Nephron (organoid): ENCODE measurements around the gene RANBP10.

Experiments used
- H3K27ac Mint-ChIP-seq, 3 experiments: 2 replicates each; pipeline ENCODE4 v1.8.0; 2020; ENCODE audit warnings: mixed read lengths in 3 of 3, mild to moderate bottlenecking in 2 of 3, moderate library complexity in 1 of 3
- H3K27me3 Mint-ChIP-seq: 2 replicates; pipeline ENCODE4 v1.8.0; 2021; ENCODE audit warnings: low read depth, mild to moderate bottlenecking, moderate library complexity, mixed read lengths
- H3K36me3 Mint-ChIP-seq: 2 replicates; pipeline ENCODE4 v1.8.0; 2020; ENCODE audit warnings: low read depth, mixed read lengths
- H3K4me1 Mint-ChIP-seq: 2 replicates; pipeline ENCODE4 v1.8.0; 2020; ENCODE audit warnings: mixed read lengths
- H3K4me3 Mint-ChIP-seq, 3 experiments: 2 replicates each; pipeline ENCODE4 v1.8.0; 2020; ENCODE audit warnings: mild to moderate bottlenecking in 3 of 3, mixed read lengths in 3 of 3, moderate library complexity in 2 of 3
- H3K9me3 Mint-ChIP-seq: 2 replicates; pipeline ENCODE4 v1.8.0; 2020; ENCODE audit warnings: mixed read lengths
- TF ChIP-seq, protein P1 (sequence below), 3 experiments: fragments of 200-600 bp; sonication (generic); IDR thresholded peaks; one replicate each; pipeline ENCODE4 v1.5.0; 2021; ENCODE audit warnings: antibody characterized with exemption in 3 of 3; ENCODE audit not compliant: unreplicated experiment in 3 of 3

Gene RANBP10

DNA sequence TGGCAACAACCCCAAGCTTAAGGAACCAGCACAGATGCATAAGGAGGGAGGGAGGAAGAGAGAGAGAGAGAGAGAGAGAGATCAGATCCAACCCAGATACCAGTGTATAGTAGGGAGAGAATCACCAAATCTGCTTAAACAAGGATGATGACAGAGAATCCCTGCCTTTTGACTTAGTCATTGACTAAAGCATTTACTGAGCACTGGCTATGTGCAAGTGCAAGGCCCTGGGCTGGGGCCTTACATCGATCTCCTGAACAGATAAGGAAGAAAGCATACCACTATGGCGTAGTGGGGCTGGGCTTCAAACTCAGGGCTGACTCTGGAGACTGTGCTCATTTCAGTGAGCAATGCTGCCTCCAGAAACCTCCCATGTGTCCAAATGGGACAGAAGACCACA lies 16.2 kb upstream of the RANBP10 start:
- TF ChIP-seq, protein P1, sequence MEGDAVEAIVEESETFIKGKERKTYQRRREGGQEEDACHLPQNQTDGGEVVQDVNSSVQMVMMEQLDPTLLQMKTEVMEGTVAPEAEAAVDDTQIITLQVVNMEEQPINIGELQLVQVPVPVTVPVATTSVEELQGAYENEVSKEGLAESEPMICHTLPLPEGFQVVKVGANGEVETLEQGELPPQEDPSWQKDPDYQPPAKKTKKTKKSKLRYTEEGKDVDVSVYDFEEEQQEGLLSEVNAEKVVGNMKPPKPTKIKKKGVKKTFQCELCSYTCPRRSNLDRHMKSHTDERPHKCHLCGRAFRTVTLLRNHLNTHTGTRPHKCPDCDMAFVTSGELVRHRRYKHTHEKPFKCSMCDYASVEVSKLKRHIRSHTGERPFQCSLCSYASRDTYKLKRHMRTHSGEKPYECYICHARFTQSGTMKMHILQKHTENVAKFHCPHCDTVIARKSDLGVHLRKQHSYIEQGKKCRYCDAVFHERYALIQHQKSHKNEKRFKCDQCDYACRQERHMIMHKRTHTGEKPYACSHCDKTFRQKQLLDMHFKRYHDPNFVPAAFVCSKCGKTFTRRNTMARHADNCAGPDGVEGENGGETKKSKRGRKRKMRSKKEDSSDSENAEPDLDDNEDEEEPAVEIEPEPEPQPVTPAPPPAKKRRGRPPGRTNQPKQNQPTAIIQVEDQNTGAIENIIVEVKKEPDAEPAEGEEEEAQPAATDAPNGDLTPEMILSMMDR (IDR thresholded peaks at IDR 0.05; ENCODE audit: unreplicated experiment in 3 of 3): no peak
- Mint-ChIP-seq H3K4me1 (no peaks in the 10 kb centered on the region), H3K36me3 (peaks cover 12% of the 10 kb centered on the region), H3K4me3 (no peak overlapping the region), H3K27me3 (no peaks in the 10 kb centered on the region), H3K9me3 (no peaks in the 10 kb centered on the region), H3K27ac (no peak overlapping the region)

DNA sequence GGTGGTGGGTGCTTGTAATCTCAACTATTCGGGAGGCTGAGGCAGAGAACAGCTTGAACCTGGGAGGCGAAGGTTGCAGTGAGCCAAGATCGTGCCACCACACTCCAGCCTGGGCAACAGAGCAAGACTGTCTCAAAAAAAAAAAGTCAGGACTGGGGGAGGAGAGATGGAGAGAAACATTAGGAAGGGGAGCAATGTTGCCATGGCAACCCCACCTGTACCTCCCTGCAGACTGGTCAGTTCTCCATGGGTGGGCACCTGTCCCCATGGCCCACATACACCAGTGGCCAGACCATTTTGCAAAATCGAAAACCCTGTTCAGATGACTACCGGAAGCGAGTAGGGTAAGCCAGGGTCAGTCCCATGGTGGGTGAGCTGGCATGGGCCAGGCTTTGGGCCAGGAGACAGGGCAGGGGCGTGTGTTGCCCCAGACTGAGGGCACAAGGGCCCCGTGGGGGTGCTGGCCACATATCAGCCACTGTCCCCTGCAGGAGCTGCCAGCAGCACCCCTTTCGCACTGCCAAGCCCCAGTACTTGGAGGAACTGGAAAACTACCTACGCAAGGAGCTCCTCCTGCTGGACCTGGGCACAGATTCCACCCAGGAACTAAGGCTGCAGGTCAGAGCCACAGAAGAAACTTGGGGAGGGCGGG lies 14.4 kb upstream of the RANBP10 start:
- peaks cover 4% of the 10 kb centered on the region for H3K36me3 Mint-ChIP-seq
- TF ChIP-seq, protein P1 (IDR thresholded peaks at IDR 0.05; ENCODE audit: unreplicated experiment in 3 of 3): no peak
- H3K9me3 Mint-ChIP-seq: no peaks in the 10 kb centered on the region
- no peak overlapping the region for H3K27ac Mint-ChIP-seq
- H3K4me1 Mint-ChIP-seq: no peaks in the 10 kb centered on the region
- H3K4me3 Mint-ChIP-seq: no peak overlapping the region
- no peaks in the 10 kb centered on the region for H3K27me3 Mint-ChIP-seq

DNA sequence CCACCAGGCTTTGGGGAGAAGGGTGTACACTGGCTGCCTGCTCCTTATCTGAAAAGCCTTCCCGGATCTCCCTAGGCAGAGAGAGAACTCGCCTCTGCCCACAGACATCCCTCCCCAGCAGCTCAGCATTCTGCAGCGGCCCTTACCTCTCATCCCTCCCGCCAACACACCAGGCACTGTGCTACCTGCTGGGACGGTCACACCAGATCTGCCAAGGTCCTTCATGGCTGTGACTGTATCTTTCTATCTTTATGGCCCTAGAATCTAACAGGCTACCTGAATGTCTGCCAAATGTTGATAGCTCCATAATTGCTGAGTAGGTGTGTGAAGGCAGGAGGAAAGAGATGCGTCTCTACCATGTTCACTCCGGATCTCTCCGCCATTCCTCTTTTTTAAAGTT lies 8.2 kb upstream of the RANBP10 start:
- no peaks in the 10 kb centered on the region for H3K36me3 Mint-ChIP-seq
- H3K4me3 Mint-ChIP-seq: no peak overlapping the region
- no peaks in the 10 kb centered on the region for H3K9me3 Mint-ChIP-seq
- H3K27me3 Mint-ChIP-seq: no peaks in the 10 kb centered on the region
- H3K27ac Mint-ChIP-seq: no peak overlapping the region
- TF ChIP-seq, protein P1 (IDR thresholded peaks at IDR 0.05; ENCODE audit: unreplicated experiment in 3 of 3): no peak
- H3K4me1 Mint-ChIP-seq: no peaks in the 10 kb centered on the region

- H3K36me3 Mint-ChIP-seq: no peaks in the 10 kb centered on the region
- TF ChIP-seq, protein P1 (IDR thresholded peaks at IDR 0.05; ENCODE audit: unreplicated experiment in 3 of 3): no peak
Measured at GRCh38 chr16:67811899-67812298, 5.5 kb upstream of the RANBP10 start.

GRCh38 chr16:67807148-67807682 lies 855 bp upstream of the RANBP10 start:
- Mint-ChIP-seq H3K36me3 (peaks cover 25% of the 10 kb centered on the region), H3K27me3 (no peaks in the 10 kb centered on the region), H3K4me1 (peaks cover 10% of the 10 kb centered on the region), H3K9me3 (no peaks in the 10 kb centered on the region), H3K4me3 (peak overlapping the region; percentile 87 to 94 (median 90)), H3K27ac (peak overlapping the region in 2 of 3 experiments; percentile 71 to 86)
- TF ChIP-seq, protein P1 (IDR thresholded peaks at IDR 0.05; ENCODE audit: unreplicated experiment in 3 of 3): no peak

More at GRCh38 chr16:67811899-67812298, 5.5 kb upstream of the RANBP10 start:
- Mint-ChIP-seq H3K27me3 (no peaks in the 10 kb centered on the region), H3K9me3 (no peaks in the 10 kb centered on the region), H3K4me3 (peak overlapping the region in 1 of 3 experiments; percentile 14), H3K27ac (no peak overlapping the region), H3K4me1 (no peaks in the 10 kb centered on the region)
